ENCODE data around the gene RSPH6A.
"Not testable (repeated sequence)": the region's sequence is repeated elsewhere in the genome, so short reads cannot be mapped to it uniquely, and the experiment has no call there.

The RSPH6A gene

GRCh38 chr19:45753548-45753947 lies 61.6 kb downstream of the RSPH6A start:
- no peak overlapping the region for H3K27ac Mint-ChIP-seq
- H3K9me3 Mint-ChIP-seq = no peaks in the 10 kb centered on the region
- DNase-seq = peak; percentile 49
- H3K36me3 Mint-ChIP-seq (ENCODE audit: low read depth) = no peaks in the 10 kb centered on the region
- no peak for TF ChIP-seq CTCF (IDR thresholded peaks at IDR 0.05)
- peaks cover 24% of the 10 kb centered on the region for H3K4me1 Mint-ChIP-seq
- peaks cover 12% of the 10 kb centered on the region for H3K27me3 Mint-ChIP-seq (ENCODE audit: low read depth, poor library complexity)
- H3K4me3 Mint-ChIP-seq = no peak overlapping the region

- Mint-ChIP-seq H3K4me1 (peaks cover 25% of the 10 kb centered on the region), H3K9me3 (no peaks in the 10 kb centered on the region), H3K27me3 (ENCODE audit: low read depth, poor library complexity) (peaks cover 9% of the 10 kb centered on the region), H3K36me3 (ENCODE audit: low read depth) (no peaks in the 10 kb centered on the region), H3K4me3 (no peak overlapping the region), H3K27ac (peak overlapping the region; percentile 24)
- no peak for DNase-seq
- no peak for TF ChIP-seq CTCF (IDR thresholded peaks at IDR 0.05)
These were observed 62.5 kb downstream of the RSPH6A start for GRCh38 chr19:45752639-45753038.

- not testable (repeated sequence) for H3K9me3 Mint-ChIP-seq; H3K27ac Mint-ChIP-seq; H3K27me3 Mint-ChIP-seq (ENCODE audit: low read depth, poor library complexity); H3K36me3 Mint-ChIP-seq (ENCODE audit: low read depth); DNase-seq; H3K4me3 Mint-ChIP-seq
- peaks cover 21% of the 10 kb centered on the region for H3K4me1 Mint-ChIP-seq
These were observed 63.6 kb downstream of the RSPH6A start for GRCh38 chr19:45751483-45751882.

- Mint-ChIP-seq H3K36me3 (ENCODE audit: low read depth) (no peaks in the 10 kb centered on the region), H3K4me1 (peaks cover 19% of the 10 kb centered on the region), H3K27me3 (ENCODE audit: low read depth, poor library complexity) (peaks cover 9% of the 10 kb centered on the region), H3K4me3 (no peak overlapping the region), H3K9me3 (no peaks in the 10 kb centered on the region), H3K27ac (no peak overlapping the region)
- TF ChIP-seq CTCF (IDR thresholded peaks at IDR 0.05) = no peak
- no peak for DNase-seq
These were observed 67.6 kb downstream of the RSPH6A start for GRCh38 chr19:45747513-45747912.

- Mint-ChIP-seq H3K27ac (no peak overlapping the region), H3K36me3 (ENCODE audit: low read depth) (no peaks in the 10 kb centered on the region), H3K4me3 (no peak overlapping the region), H3K27me3 (ENCODE audit: low read depth, poor library complexity) (peaks cover 13% of the 10 kb centered on the region), H3K4me1 (peaks cover 22% of the 10 kb centered on the region), H3K9me3 (no peaks in the 10 kb centered on the region)
- TF ChIP-seq CTCF (IDR thresholded peaks at IDR 0.05) = no peak
- no peak for DNase-seq
These were observed 68.2 kb downstream of the RSPH6A start for GRCh38 chr19:45746866-45747265.
